IMR-90 (cell line): ENCODE measurements around the gene GEMIN2.

Source experiments
- CTCF ChIP-seq: conservative IDR thresholded peaks from 2 replicates; pipeline ENCODE4 v1.5.1; 2012; ENCODE audit warnings: mild to moderate bottlenecking, low read depth, low read length, improper control_type of control experiment
- MAZ ChIP-seq: IDR thresholded peaks from 2 replicates; pipeline ENCODE4 v1.6.1; 2012; ENCODE audit warnings: low read depth, mild to moderate bottlenecking, low read length, improper control_type of control experiment, moderate library complexity, borderline replicate concordance
- POLR2A ChIP-seq: IDR thresholded peaks from 2 replicates; pipeline ENCODE4 v1.6.1; 2012; ENCODE audit warnings: mild to moderate bottlenecking, low read depth, low read length
- USF2 ChIP-seq: fragments of 150-350 bp; IDR thresholded peaks from 2 replicates; pipeline ENCODE4 v1.6.1; 2017; ENCODE audit warnings: mild to moderate bottlenecking, antibody characterized with exemption, low read length, low read depth

GRCh38 chr14:39114073-39114838 lies at the start of gene GEMIN2:
- TF ChIP-seq POLR2A (no peak; the same call in 1 of the 2 replicates), CTCF (no peak), USF2 (no peak), MAZ (no peak)
